CD4-positive, alpha-beta T cell (primary cell): ENCODE measurements around the gene CC2D2B. TPM values are rescaled to one million over a fixed set of nuclear protein-coding genes. Genes with fewer than 3 reads are reported as not detected.

Experiments
- ATAC-seq: fragments of 200-7000 bp; cut with Tn5 transposase; one replicate; pipeline ENCODE4 v1.10.0; 2022; ENCODE audit warnings: mild to moderate bottlenecking; ENCODE audit not compliant: poor library complexity
- CTCF ChIA-PET: fragments of 350-600 bp; sonication (Branson Sonifier 250); formaldehyde crosslinking; loops from one replicate; lab custom pipeline; 2021; ENCODE audit warnings: antibody characterized with exemption, inconsistent platforms; lab: Charles Lee
- POLR2A ChIA-PET: fragments of 350-600 bp; sonication (Branson Sonifier 250); formaldehyde crosslinking; loops from one replicate; lab custom pipeline; 2021; ENCODE audit warnings: antibody characterized with exemption, inconsistent platforms; lab: Charles Lee
- DNase-seq, 14 experiments: peaks; one replicate each; pipeline ENCODE4 v3.0.0-alpha.2; 2013 to 2020; ENCODE audit warnings: mixed read lengths in 2 of 14
- H3K27ac ChIP-seq, 2 donors: one replicate each; pipeline versions ENCODE4 v1.5.1 to v1.7.0; 2013; ENCODE audit warnings: low read length in 2 of 2, low read depth in 1 of 2, mild to moderate bottlenecking in 1 of 2
- H3K27me3 ChIP-seq, 2 experiments: 1 replicate in 1 of 2; 2 replicates in 1 of 2; pipeline versions ENCODE4 v1.6.1 to v1.7.0; 2013; ENCODE audit warnings: low read length in 2 of 2, control low read depth in 1 of 2, mild to moderate bottlenecking in 1 of 2, moderate library complexity in 1 of 2; ENCODE audit not compliant: insufficient read depth in 2 of 2, control insufficient read depth in 1 of 2
- H3K36me3 ChIP-seq: one replicate; pipeline ENCODE4 v1.6.1; 2013; ENCODE audit warnings: low read length, control low read depth; ENCODE audit not compliant: insufficient read depth
- H3K4me1 ChIP-seq: one replicate; pipeline ENCODE4 v1.6.1; 2013; ENCODE audit warnings: low read length, control low read depth; ENCODE audit not compliant: insufficient read depth
- H3K4me3 ChIP-seq: one replicate; pipeline ENCODE4 v1.5.1; 2013; ENCODE audit warnings: mild to moderate bottlenecking, low read length, moderate library complexity
- H3K9me3 ChIP-seq, 2 experiments: 1 replicate in 1 of 2; 2 replicates in 1 of 2; pipeline versions ENCODE4 v1.6.1 to v1.7.0; 2013; ENCODE audit warnings: low read length in 2 of 2, mild to moderate bottlenecking in 2 of 2, control low read depth in 1 of 2, moderate library complexity in 1 of 2; ENCODE audit not compliant: control insufficient read depth in 1 of 2, insufficient read depth in 1 of 2
- H3K27ac Mint-ChIP-seq: one replicate; pipeline ENCODE4 v1.8.0; 2020; ENCODE audit warnings: mixed read lengths
- H3K27me3 Mint-ChIP-seq: one replicate; pipeline ENCODE4 v1.8.0; 2021; ENCODE audit warnings: mixed read lengths
- H3K36me3 Mint-ChIP-seq: one replicate; pipeline ENCODE4 v1.8.0; 2021; ENCODE audit warnings: low read depth, mixed read lengths
- H3K4me1 Mint-ChIP-seq: one replicate; pipeline ENCODE4 v1.8.0; 2021; ENCODE audit warnings: low read depth, mixed read lengths
- H3K4me3 Mint-ChIP-seq: one replicate; pipeline ENCODE4 v1.8.0; 2020; ENCODE audit warnings: mild to moderate bottlenecking, mixed read lengths
- H3K9me3 Mint-ChIP-seq: one replicate; pipeline ENCODE4 v1.8.0; 2020; ENCODE audit warnings: mixed read lengths
- CTCF ChIP-seq: fragments of 200-600 bp; IDR thresholded peaks from one replicate; pipeline ENCODE4 v1.8.0; 2022; ENCODE audit warnings: antibody characterized with exemption, mild to moderate bottlenecking
- intact Hi-C, 2 experiments: fragments of 100-400 bp; cut with DNase I in 1 of 2; cut with micrococcal nuclease in 1 of 2; formaldehyde crosslinking; loops; one replicate each; pipeline versions ENCODE4 v1.15.1 to v1.9.0; 2023 to 2025; cut with DNase I, micrococcal nuclease
- total RNA-seq, 174 experiments: library from RNA in 2 of 174; stranded (reverse) in 2 of 174; gene quantifications; one replicate each; pipeline ENCODE4 v1.2.3 and lab custom pipeline; 2021 to 2026

Gene CC2D2B
- total RNA-seq, 2 experiments from 2014 or later = not detected

GRCh38 chr10:96053985-96054384, 146.2 kb downstream of the CC2D2B start:
- TF ChIP-seq CTCF = no peak
- Histone ChIP-seq H3K27ac (no peak overlapping the region), H3K27me3 (no peaks in the 10 kb centered on the region), H3K4me1 (no peaks in the 10 kb centered on the region), H3K36me3 (peaks cover 43% of the 10 kb centered on the region), H3K9me3 (no peaks in the 10 kb centered on the region), H3K4me3 (no peak overlapping the region)
- ATAC-seq (no peak), DNase-seq (no peak)
- no peaks in the 10 kb centered on the region for H3K9me3 Mint-ChIP-seq
- peaks cover 74% of the 10 kb centered on the region for H3K36me3 Mint-ChIP-seq
- no peaks in the 10 kb centered on the region for H3K27me3 Mint-ChIP-seq
- intact Hi-C loops = no loop called here
- H3K4me3 Mint-ChIP-seq = no peak overlapping the region
- peaks cover 51% of the 10 kb centered on the region for H3K4me1 Mint-ChIP-seq
- ChIA-PET CTCF (no interaction called here), POLR2A (interaction anchor here (0.6 kb wide), 1 partner anchor 649 kb away, joined by 3 read pairs; no protein-coding TSS in a partner anchor)
- H3K27ac Mint-ChIP-seq = no peak overlapping the region

DNA sequence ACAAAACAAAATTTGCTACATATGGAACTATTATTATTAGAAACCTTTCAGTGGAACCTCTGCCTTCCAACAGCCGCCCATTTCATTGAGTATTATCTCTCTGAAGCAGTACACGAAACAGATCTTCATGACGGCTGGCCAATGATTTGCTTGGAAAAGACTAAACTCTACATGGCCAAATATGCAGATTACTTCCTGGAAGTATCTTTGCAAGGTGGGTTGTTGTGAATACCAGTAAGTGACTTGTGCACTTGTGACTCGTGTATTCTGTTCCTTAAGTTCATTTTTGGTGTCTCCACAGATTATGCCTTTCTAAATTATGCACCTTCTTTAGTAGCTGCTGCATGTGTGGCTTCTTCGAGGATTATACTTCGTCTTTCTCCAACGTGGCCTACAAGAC, 149.0 kb downstream of the CC2D2B start:
- Histone ChIP-seq H3K9me3 (no peaks in the 10 kb centered on the region), H3K4me1 (no peaks in the 10 kb centered on the region), H3K27ac (no peak overlapping the region), H3K4me3 (no peak overlapping the region), H3K36me3 (peaks cover 33% of the 10 kb centered on the region), H3K27me3 (no peaks in the 10 kb centered on the region)
- Mint-ChIP-seq H3K9me3 (no peaks in the 10 kb centered on the region), H3K27me3 (no peaks in the 10 kb centered on the region), H3K4me3 (no peak overlapping the region), H3K36me3 (peaks cover 75% of the 10 kb centered on the region), H3K27ac (no peak overlapping the region), H3K4me1 (peaks cover 31% of the 10 kb centered on the region)
- DNase-seq (no peak), ATAC-seq (no peak)
- CTCF ChIA-PET = no interaction called here
- TF ChIP-seq CTCF = no peak
- intact Hi-C loops = no loop called here
- POLR2A ChIA-PET = no interaction called here

DNA sequence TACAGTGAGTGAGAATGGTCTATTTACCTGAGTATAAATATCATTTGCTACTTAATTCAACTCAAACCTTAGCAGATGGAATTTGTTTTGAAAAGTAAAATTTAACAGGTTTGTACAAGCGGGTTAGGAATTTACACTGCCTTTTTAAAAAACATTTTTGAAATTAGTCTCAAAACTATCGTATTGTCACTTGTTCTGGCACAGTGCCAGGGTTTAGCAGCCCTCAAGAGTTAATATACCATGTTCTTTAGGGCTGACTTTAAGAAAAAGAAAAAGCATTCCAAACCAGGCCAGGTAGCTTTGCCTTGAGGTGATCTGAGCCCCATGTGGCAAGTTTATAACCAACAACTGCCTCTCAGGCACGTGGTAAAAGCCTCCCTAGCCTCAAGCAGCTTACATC, 153.5 kb downstream of the CC2D2B start:
- H3K4me1 ChIP-seq = no peaks in the 10 kb centered on the region
- intact Hi-C loops = no loop called here
- H3K9me3 Mint-ChIP-seq = no peaks in the 10 kb centered on the region
- TF ChIP-seq CTCF = no peak
- no peaks in the 10 kb centered on the region for H3K27me3 ChIP-seq
- H3K9me3 ChIP-seq = no peaks in the 10 kb centered on the region
- ChIA-PET CTCF (interaction anchor here (0.8 kb wide), 1 partner anchor 12 kb away, joined by 3 read pairs; no protein-coding TSS in a partner anchor), POLR2A (no interaction called here)
- peaks cover 54% of the 10 kb centered on the region for H3K36me3 Mint-ChIP-seq
- DNase-seq (no peak), ATAC-seq (no peak)
- H3K4me3 ChIP-seq = no peak overlapping the region
- H3K27me3 Mint-ChIP-seq = no peaks in the 10 kb centered on the region
- H3K4me1 Mint-ChIP-seq = no peaks in the 10 kb centered on the region
- peaks cover 31% of the 10 kb centered on the region for H3K36me3 ChIP-seq
- no peak overlapping the region for H3K27ac Mint-ChIP-seq
- H3K27ac ChIP-seq = no peak overlapping the region
- H3K4me3 Mint-ChIP-seq = no peak overlapping the region
